ENCODE results near the gene AMZ1.
"Not testable (repeated sequence)": the region's sequence is repeated elsewhere in the genome, so short reads cannot be mapped to it uniquely, and the experiment has no call there.

GRCh38 chr7:2676576-2676975 lies 11.4 kb upstream of the AMZ1 start:
- not testable (repeated sequence) for TF ChIP-seq EP300 (IDR thresholded peaks at IDR 0.05)
- TF ChIP-seq, protein P1, sequence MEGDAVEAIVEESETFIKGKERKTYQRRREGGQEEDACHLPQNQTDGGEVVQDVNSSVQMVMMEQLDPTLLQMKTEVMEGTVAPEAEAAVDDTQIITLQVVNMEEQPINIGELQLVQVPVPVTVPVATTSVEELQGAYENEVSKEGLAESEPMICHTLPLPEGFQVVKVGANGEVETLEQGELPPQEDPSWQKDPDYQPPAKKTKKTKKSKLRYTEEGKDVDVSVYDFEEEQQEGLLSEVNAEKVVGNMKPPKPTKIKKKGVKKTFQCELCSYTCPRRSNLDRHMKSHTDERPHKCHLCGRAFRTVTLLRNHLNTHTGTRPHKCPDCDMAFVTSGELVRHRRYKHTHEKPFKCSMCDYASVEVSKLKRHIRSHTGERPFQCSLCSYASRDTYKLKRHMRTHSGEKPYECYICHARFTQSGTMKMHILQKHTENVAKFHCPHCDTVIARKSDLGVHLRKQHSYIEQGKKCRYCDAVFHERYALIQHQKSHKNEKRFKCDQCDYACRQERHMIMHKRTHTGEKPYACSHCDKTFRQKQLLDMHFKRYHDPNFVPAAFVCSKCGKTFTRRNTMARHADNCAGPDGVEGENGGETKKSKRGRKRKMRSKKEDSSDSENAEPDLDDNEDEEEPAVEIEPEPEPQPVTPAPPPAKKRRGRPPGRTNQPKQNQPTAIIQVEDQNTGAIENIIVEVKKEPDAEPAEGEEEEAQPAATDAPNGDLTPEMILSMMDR (IDR thresholded peaks at IDR 0.05), result not testable (repeated sequence)
